Activated CD4-positive, alpha-beta T cell treated with anti-CD3 and anti-CD28 coated beads for 1 hour (primary cell): ENCODE results near the gene CD5L.

ENCODE experiments used
- DNase-seq: peaks from one replicate; pipeline ENCODE4 v3.0.0-alpha.2; 2020

CD5L gene

GRCh38 chr1:157806431-157807149 lies 35.0 kb downstream of the CD5L start:
- DNase-seq = no peak

- DNase-seq = no peak
Measured at GRCh38 chr1:157803851-157804250, 37.8 kb downstream of the CD5L start.

- no peak for DNase-seq
Measured at GRCh38 chr1:157799996-157800395, 41.6 kb downstream of the CD5L start.

GRCh38 chr1:157798211-157798610 lies 43.4 kb downstream of the CD5L start:
- no peak for DNase-seq

GRCh38 chr1:157785248-157785647 lies 56.4 kb downstream of the CD5L start:
- DNase-seq = no peak

GRCh38 chr1:157784801-157785200 lies 56.8 kb downstream of the CD5L start:
- no peak for DNase-seq

GRCh38 chr1:157782931-157783330 lies 58.7 kb downstream of the CD5L start:
- DNase-seq = no peak

GRCh38 chr1:157781048-157781447 lies 60.6 kb downstream of the CD5L start:
- no peak for DNase-seq
